K562 (cell line): Measurements from ENCODE around the gene RO60. TPM values are rescaled to one million over a fixed set of nuclear protein-coding genes. Genes with fewer than 3 reads are reported as not detected.

Experiments
- CCAR2 ChIP-seq: fragments of 200-400 bp; formaldehyde crosslinking; IDR thresholded peaks from 2 replicates; pipeline ENCODE4 v1.6.1; 2017; ENCODE audit warnings: mild to moderate bottlenecking, low read depth, low read length
- CHD2 ChIP-seq: IDR thresholded peaks from 2 replicates; pipeline ENCODE4 v1.6.1; 2011; ENCODE audit warnings: low read depth, low read length
- E2F8 ChIP-seq: fragments of 450-650 bp; IDR thresholded peaks from 2 replicates; pipeline ENCODE4 v1.7.1; 2018; ENCODE audit warnings: mild to moderate bottlenecking, low read depth; ENCODE audit not compliant: partially characterized antibody
- FUS ChIP-seq: fragments of 200-400 bp; formaldehyde crosslinking; optimal IDR thresholded peaks from 2 replicates; pipeline ENCODE3; 2017; ENCODE audit warnings: low read depth, low read length
- GABPB1 ChIP-seq: sonication (generic); formaldehyde crosslinking; IDR thresholded peaks from 2 replicates; pipeline ENCODE4 v1.8.0; 2022; ENCODE audit warnings: mild to moderate bottlenecking, missing genetic modification reagents
- MTF1 ChIP-seq: fragments of 250-450 bp; sonication (Bioruptor Pico); IDR thresholded peaks from 2 replicates; pipeline ENCODE4 v1.9.0; 2021; ENCODE audit warnings: moderate library complexity, mild to moderate bottlenecking, inconsistent platforms, borderline replicate concordance
- MXI1 ChIP-seq: IDR thresholded peaks from 2 replicates; pipeline ENCODE4 v1.6.1; 2011; ENCODE audit warnings: low read depth, mild to moderate bottlenecking, improper control_type of control experiment, low read length
- NFXL1 ChIP-seq: fragments of 450-650 bp; formaldehyde crosslinking; IDR thresholded peaks from 2 replicates; pipeline ENCODE4 v1.4.0; 2021; ENCODE audit warnings: mild to moderate bottlenecking
- RAD21 ChIP-seq, 2 experiments: fragments of 250-450 bp in 1 of 2; fragments of 450-650 bp in 1 of 2; sonication (Bioruptor Pico) in 1 of 2; formaldehyde crosslinking in 1 of 2; IDR thresholded peaks in 1 of 2; conservative IDR thresholded peaks in 1 of 2; 2 replicates each; pipeline versions ENCODE4 v1.4.0 to v1.8.0; 2020 to 2022; ENCODE audit warnings: mild to moderate bottlenecking in 2 of 2, moderate library complexity in 1 of 2
- SMARCC2 ChIP-seq: fragments of 450-650 bp; IDR thresholded peaks from 2 replicates; pipeline ENCODE4 v1.6.1; 2017; ENCODE audit warnings: antibody characterized with exemption, moderate library complexity, mild to moderate bottlenecking, low read depth
- ZNF316 ChIP-seq: fragments of 450-650 bp; IDR thresholded peaks from 2 replicates; pipeline ENCODE4 v1.6.1; 2016
- polyA plus RNA-seq, 8 experiments: library from polyadenylated mRNA; depleted of rRNA in 4 of 8; stranded (reverse) in 5 of 8; unstranded in 3 of 8; fragments of >200 nt; fragmentation: Nextera tagmentation in 2 of 8; fragmentation: Illumina TruSeq in 1 of 8; extraction: Ambion mirVana in 2 of 8; extraction: Trizol in 1 of 8; gene quantifications; 2 replicates each; pipeline versions ENCODE4 v1.2.1 to v1.2.3, GENCODE V29; 2011 to 2014; ENCODE audit warnings: inconsistent platforms in 1 of 8, missing spikeins in 1 of 8
- total RNA-seq, 7 experiments: library from RNA; depleted of rRNA in 6 of 7; stranded (reverse); fragments of >200 nt in 6 of 7; fragmentation: Illumina TruSeq in 2 of 7; extraction: Trizol in 2 of 7; gene quantifications; 2 replicates each; pipeline versions ENCODE4 v1.2.1 to v1.2.3, GENCODE V29; 2011 to 2021; ENCODE audit warnings: low replicate concordance in 1 of 7
- TF ChIP-seq, protein P1 (sequence below): fragments of 250-450 bp; sonication (Bioruptor Pico); IDR thresholded peaks from 2 replicates; pipeline ENCODE4 v1.8.0; 2022; ENCODE audit warnings: moderate library complexity, mild to moderate bottlenecking, inconsistent platforms
- TF ChIP-seq, protein P2 (sequence below): fragments of 150-350 bp; IDR thresholded peaks from 2 replicates; pipeline ENCODE4 v1.6.1; 2014; ENCODE audit warnings: low read depth, mild to moderate bottlenecking, low read length, borderline replicate concordance
- TF ChIP-seq, protein P3 (sequence below), 2 experiments: fragments of 200-800 bp in 1 of 2; sonication (Bioruptor generic) in 1 of 2; sonication (generic) in 1 of 2; formaldehyde crosslinking in 1 of 2; IDR thresholded peaks in 1 of 2; conservative IDR thresholded peaks in 1 of 2; 2 replicates each; pipeline versions ENCODE4 v1.5.0 to v1.6.1; 2016 to 2020; ENCODE audit warnings: missing compliant biosample characterization in 1 of 2, missing genetic modification characterization in 1 of 2, missing genetic modification reagents in 1 of 2

Gene RO60
- total and polyA plus RNA-seq, 9 of the 15 experiments (the other 6 are each of a cell fraction or from before 2014, with no cell fraction given), result 24.9 to 187 (median 101) TPM

DNA sequence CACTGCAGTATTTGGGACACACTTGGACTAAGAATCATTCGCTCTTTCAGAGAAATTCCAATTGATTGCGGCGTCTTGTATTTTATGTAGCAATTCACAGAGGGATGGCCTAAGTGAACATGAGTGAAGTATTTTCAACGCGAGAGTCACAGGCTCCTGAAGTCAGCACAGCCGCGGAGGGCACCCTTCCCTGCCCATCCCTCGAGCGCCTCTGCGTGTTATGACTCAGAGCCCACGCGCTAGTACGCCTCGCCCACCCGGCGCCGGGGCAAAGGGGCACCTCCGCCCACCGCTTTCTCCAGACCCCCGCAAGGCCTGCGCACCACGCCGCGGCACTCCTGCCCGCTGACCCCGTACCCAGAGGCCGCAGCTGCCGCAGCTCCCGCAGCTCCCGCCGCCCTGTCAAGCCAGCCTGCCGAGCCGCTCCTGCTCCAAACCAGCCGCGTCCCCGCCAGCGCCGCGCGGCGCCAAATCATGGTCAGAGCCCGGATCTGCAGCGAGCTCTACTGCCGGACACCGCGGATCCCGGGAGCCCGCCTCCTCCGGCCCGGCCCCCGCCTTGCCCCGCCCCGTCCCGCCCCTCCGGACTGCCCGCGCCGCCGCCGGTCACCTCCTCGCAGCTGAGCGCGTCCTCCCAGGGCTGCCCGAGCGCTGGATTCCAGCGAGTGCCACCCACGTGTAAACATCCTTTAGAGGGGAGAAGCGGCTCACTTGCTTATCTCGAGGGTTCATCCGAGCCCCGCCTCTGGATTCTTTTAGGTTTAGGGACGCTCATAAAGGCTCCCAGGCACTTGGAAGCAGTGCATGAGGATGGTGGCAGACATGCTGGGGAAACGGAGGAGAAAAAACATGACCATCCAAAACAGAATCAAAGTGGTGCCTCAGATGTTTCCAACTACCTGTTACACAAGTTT lies 45.8 kb downstream of the RO60 start, which contains the start of gene GLRX2 (continued):
- TF ChIP-seq, protein P1, sequence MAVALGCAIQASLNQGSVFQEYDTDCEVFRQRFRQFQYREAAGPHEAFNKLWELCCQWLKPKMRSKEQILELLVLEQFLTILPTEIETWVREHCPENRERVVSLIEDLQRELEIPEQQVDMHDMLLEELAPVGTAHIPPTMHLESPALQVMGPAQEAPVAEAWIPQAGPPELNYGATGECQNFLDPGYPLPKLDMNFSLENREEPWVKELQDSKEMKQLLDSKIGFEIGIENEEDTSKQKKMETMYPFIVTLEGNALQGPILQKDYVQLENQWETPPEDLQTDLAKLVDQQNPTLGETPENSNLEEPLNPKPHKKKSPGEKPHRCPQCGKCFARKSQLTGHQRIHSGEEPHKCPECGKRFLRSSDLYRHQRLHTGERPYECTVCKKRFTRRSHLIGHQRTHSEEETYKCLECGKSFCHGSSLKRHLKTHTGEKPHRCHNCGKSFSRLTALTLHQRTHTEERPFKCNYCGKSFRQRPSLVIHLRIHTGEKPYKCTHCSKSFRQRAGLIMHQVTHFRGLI (CRISPR knock-in tag), result no peak
- TF ChIP-seq FUS (peak; percentile 84), NFXL1 (CRISPR knock-in tag) (no peak), RAD21 (CRISPR knock-in tag; conservative IDR thresholded peaks at IDR 0.05 in 1 of 2, IDR thresholded peaks at IDR 0.05 in 1 of 2) (peak; percentile 24 to 45; a peak in 3 of 4 replicates), SMARCC2 (no peak), CCAR2 (no peak), CHD2 (peak; percentile 20; the same call in 1 of the 2 replicates), GABPB1 (CRISPR knock-in tag) (peak; percentile 66), E2F8 (no peak), MXI1 (0 out of 2 replicates have a peak, but pooled peaks have one; percentile 78), MTF1 (CRISPR knock-in tag) (no peak), ZNF316 (no peak)
- TF ChIP-seq, protein P2, sequence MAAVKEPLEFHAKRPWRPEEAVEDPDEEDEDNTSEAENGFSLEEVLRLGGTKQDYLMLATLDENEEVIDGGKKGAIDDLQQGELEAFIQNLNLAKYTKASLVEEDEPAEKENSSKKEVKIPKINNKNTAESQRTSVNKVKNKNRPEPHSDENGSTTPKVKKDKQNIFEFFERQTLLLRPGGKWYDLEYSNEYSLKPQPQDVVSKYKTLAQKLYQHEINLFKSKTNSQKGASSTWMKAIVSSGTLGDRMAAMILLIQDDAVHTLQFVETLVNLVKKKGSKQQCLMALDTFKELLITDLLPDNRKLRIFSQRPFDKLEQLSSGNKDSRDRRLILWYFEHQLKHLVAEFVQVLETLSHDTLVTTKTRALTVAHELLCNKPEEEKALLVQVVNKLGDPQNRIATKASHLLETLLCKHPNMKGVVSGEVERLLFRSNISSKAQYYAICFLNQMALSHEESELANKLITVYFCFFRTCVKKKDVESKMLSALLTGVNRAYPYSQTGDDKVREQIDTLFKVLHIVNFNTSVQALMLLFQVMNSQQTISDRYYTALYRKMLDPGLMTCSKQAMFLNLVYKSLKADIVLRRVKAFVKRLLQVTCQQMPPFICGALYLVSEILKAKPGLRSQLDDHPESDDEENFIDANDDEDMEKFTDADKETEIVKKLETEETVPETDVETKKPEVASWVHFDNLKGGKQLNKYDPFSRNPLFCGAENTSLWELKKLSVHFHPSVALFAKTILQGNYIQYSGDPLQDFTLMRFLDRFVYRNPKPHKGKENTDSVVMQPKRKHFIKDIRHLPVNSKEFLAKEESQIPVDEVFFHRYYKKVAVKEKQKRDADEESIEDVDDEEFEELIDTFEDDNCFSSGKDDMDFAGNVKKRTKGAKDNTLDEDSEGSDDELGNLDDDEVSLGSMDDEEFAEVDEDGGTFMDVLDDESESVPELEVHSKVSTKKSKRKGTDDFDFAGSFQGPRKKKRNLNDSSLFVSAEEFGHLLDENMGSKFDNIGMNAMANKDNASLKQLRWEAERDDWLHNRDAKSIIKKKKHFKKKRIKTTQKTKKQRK, result no peak
- TF ChIP-seq, protein P3, sequence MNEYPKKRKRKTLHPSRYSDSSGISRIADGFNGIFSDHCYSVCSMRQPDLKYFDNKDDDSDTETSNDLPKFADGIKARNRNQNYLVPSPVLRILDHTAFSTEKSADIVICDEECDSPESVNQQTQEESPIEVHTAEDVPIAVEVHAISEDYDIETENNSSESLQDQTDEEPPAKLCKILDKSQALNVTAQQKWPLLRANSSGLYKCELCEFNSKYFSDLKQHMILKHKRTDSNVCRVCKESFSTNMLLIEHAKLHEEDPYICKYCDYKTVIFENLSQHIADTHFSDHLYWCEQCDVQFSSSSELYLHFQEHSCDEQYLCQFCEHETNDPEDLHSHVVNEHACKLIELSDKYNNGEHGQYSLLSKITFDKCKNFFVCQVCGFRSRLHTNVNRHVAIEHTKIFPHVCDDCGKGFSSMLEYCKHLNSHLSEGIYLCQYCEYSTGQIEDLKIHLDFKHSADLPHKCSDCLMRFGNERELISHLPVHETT (CRISPR knock-in tag; conservative IDR thresholded peaks at IDR 0.05 in 1 of 2, IDR thresholded peaks at IDR 0.05 in 1 of 2), result peak in 1 of 2 experiments; percentile 96; a peak in 2 of 4 replicates
